HepG2 (cell line): ENCODE data around the gene RALB. TPM values are rescaled to one million over a fixed set of nuclear protein-coding genes. Genes with fewer than 3 reads are reported as not detected.

Source experiments
- ATAD3A ChIP-seq: sonication (generic); formaldehyde crosslinking; IDR thresholded peaks from 2 replicates; pipeline ENCODE4 v1.4.0; 2020; ENCODE audit warnings: missing genetic modification reagents
- ATF4 ChIP-seq, 2 experiments: fragments of 450-650 bp in 1 of 2; sonication (generic) in 1 of 2; formaldehyde crosslinking; IDR thresholded peaks; 2 replicates each; pipeline versions ENCODE4 v1.5.0 to v1.8.0; 2020 to 2022; ENCODE audit warnings: mild to moderate bottlenecking in 1 of 2, missing genetic modification reagents in 1 of 2
- BRD4 ChIP-seq: sonication (generic); formaldehyde crosslinking; IDR thresholded peaks from 2 replicates; pipeline ENCODE4 v1.4.0; 2020; ENCODE audit warnings: missing genetic modification reagents
- CENPT ChIP-seq: sonication (generic); formaldehyde crosslinking; IDR thresholded peaks from 2 replicates; pipeline ENCODE4 v1.8.0; 2022; ENCODE audit warnings: low read depth, mild to moderate bottlenecking, moderate library complexity, missing genetic modification reagents
- IRF2 ChIP-seq: IDR thresholded peaks from 2 replicates; pipeline ENCODE4 v1.6.1; 2018; ENCODE audit warnings: missing genetic modification reagents, missing compliant biosample characterization
- KLF11 ChIP-seq: IDR thresholded peaks from 2 replicates; pipeline ENCODE4 v1.6.1; 2016; ENCODE audit warnings: missing compliant biosample characterization
- NFATC3 ChIP-seq: sonication (generic); formaldehyde crosslinking; IDR thresholded peaks from 2 replicates; pipeline ENCODE4 v1.5.1; 2020; ENCODE audit warnings: mild to moderate bottlenecking, missing genetic modification reagents
- POLR2A ChIP-seq, 2 experiments: IDR thresholded peaks; 2 replicates each; pipeline ENCODE4 v1.6.1; 2011; ENCODE audit warnings: low read depth in 2 of 2, low read length in 2 of 2, mild to moderate bottlenecking in 1 of 2, moderate library complexity in 1 of 2; ENCODE audit not compliant: insufficient read depth in 1 of 2
- RCOR2 ChIP-seq: IDR thresholded peaks from 2 replicates; pipeline ENCODE4 v1.6.1; 2016; ENCODE audit warnings: missing biosample characterization, missing genetic modification reagents
- RELA ChIP-seq: sonication (generic); formaldehyde crosslinking; IDR thresholded peaks from 2 replicates; pipeline ENCODE4 v1.4.0; 2020; ENCODE audit warnings: missing genetic modification reagents
- RFX5 ChIP-seq: IDR thresholded peaks from 2 replicates; pipeline ENCODE4 v1.6.1; 2011; ENCODE audit warnings: low read depth, low read length, improper control_type of control experiment
- SAP130 ChIP-seq: IDR thresholded peaks from 2 replicates; pipeline ENCODE4 v1.6.1; 2016; ENCODE audit warnings: low read depth
- SP1 ChIP-seq, 2 experiments: fragments of 450-650 bp in 1 of 2; sonication (generic) in 1 of 2; formaldehyde crosslinking in 1 of 2; IDR thresholded peaks; 2 replicates each; pipeline versions ENCODE4 v1.4.0 to v1.6.1; 2016 to 2020; ENCODE audit warnings: missing genetic modification reagents in 1 of 2
- TMF1 ChIP-seq: sonication (generic); formaldehyde crosslinking; IDR thresholded peaks from 2 replicates; pipeline ENCODE4 v1.8.1; 2022; ENCODE audit warnings: low read depth, missing genetic modification reagents
- TOPORS ChIP-seq: sonication (generic); formaldehyde crosslinking; IDR thresholded peaks from 2 replicates; pipeline ENCODE4 v1.8.0; 2023; ENCODE audit warnings: mild to moderate bottlenecking, missing genetic modification reagents
- ZBTB8A ChIP-seq: sonication (generic); formaldehyde crosslinking; IDR thresholded peaks from 2 replicates; pipeline ENCODE4 v1.4.0; 2020; ENCODE audit warnings: mild to moderate bottlenecking, low read depth, missing genetic modification reagents, borderline replicate concordance
- ZNF549 ChIP-seq: sonication (generic); formaldehyde crosslinking; IDR thresholded peaks from 2 replicates; pipeline ENCODE4 v1.5.0; 2020; ENCODE audit warnings: missing genetic modification reagents
- ZNF558 ChIP-seq: sonication (generic); formaldehyde crosslinking; IDR thresholded peaks from 2 replicates; pipeline ENCODE4 v1.9.0; 2022; ENCODE audit warnings: mild to moderate bottlenecking, missing genetic modification reagents, borderline replicate concordance
- polyA plus RNA-seq, 8 experiments: library from polyadenylated mRNA; depleted of rRNA in 3 of 8; stranded (reverse) in 7 of 8; unstranded in 1 of 8; fragments of >200 nt; fragmentation: Illumina TruSeq in 4 of 8; extraction: Trizol in 4 of 8; gene quantifications; 2 replicates each; pipeline versions ENCODE4 v1.2.1 to v1.2.3, GENCODE V29; 2011 to 2016; ENCODE audit warnings: low read depth in 4 of 8, missing spikeins in 1 of 8, mixed read lengths in 1 of 8; ENCODE audit not compliant: insufficient read depth in 1 of 8
- total RNA-seq, 5 experiments: library from RNA; depleted of rRNA; stranded (reverse); fragments of >200 nt; fragmentation: Illumina TruSeq; extraction: Trizol; gene quantifications; 2 replicates each; pipeline ENCODE4 v1.2.3, GENCODE V29; 2016; ENCODE audit warnings: low read depth in 1 of 5
- TF ChIP-seq, protein P1 (sequence below): sonication (generic); formaldehyde crosslinking; IDR thresholded peaks from 2 replicates; pipeline ENCODE4 v1.4.0; 2020; ENCODE audit warnings: missing genetic modification reagents
- TF ChIP-seq, protein P2 (sequence below): sonication (generic); formaldehyde crosslinking; IDR thresholded peaks from 2 replicates; pipeline ENCODE4 v1.4.0; 2020; ENCODE audit warnings: missing genetic modification reagents
- TF ChIP-seq, protein P3 (sequence below): sonication (generic); formaldehyde crosslinking; IDR thresholded peaks from 2 replicates; pipeline ENCODE4 v1.9.0; 2021; ENCODE audit warnings: missing genetic modification reagents, mild to moderate bottlenecking, borderline replicate concordance
- TF ChIP-seq, protein P4 (sequence below): IDR thresholded peaks from 2 replicates; pipeline ENCODE4 v1.6.1; 2016; ENCODE audit warnings: missing biosample characterization, missing genetic modification reagents, low read depth

RALB gene
- total and polyA plus RNA-seq, 2 of the 13 experiments (the other 11 are each of a cell fraction or from before 2014, with no cell fraction given) = 37.8 to 43.2 TPM

GRCh38 chr2:120223034-120223912 lies 29.4 kb upstream of the RALB start, which contains the start of gene TMEM185B (continued):
- TF ChIP-seq, protein P1, sequence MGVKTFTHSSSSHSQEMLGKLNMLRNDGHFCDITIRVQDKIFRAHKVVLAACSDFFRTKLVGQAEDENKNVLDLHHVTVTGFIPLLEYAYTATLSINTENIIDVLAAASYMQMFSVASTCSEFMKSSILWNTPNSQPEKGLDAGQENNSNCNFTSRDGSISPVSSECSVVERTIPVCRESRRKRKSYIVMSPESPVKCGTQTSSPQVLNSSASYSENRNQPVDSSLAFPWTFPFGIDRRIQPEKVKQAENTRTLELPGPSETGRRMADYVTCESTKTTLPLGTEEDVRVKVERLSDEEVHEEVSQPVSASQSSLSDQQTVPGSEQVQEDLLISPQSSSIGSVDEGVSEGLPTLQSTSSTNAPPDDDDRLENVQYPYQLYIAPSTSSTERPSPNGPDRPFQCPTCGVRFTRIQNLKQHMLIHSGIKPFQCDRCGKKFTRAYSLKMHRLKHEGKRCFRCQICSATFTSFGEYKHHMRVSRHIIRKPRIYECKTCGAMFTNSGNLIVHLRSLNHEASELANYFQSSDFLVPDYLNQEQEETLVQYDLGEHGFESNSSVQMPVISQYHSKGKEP = no peak
- TF ChIP-seq ZNF558 (CRISPR knock-in tag) = peak; percentile 33; the same call in 1 of the 2 replicates
- TF ChIP-seq BRD4 (CRISPR knock-in tag) = no peak
- no peak for TF ChIP-seq RELA
- no peak for TF ChIP-seq SP1 (IDR thresholded peaks at IDR 0.05)
- peak; percentile 37; the same call in 1 of the 2 replicates for TF ChIP-seq SP1 (CRISPR knock-in tag; IDR thresholded peaks at IDR 0.05)
- TF ChIP-seq ZNF549 (CRISPR knock-in tag) = no peak
- TF ChIP-seq ATAD3A (CRISPR knock-in tag) = no peak
- TF ChIP-seq, protein P2, sequence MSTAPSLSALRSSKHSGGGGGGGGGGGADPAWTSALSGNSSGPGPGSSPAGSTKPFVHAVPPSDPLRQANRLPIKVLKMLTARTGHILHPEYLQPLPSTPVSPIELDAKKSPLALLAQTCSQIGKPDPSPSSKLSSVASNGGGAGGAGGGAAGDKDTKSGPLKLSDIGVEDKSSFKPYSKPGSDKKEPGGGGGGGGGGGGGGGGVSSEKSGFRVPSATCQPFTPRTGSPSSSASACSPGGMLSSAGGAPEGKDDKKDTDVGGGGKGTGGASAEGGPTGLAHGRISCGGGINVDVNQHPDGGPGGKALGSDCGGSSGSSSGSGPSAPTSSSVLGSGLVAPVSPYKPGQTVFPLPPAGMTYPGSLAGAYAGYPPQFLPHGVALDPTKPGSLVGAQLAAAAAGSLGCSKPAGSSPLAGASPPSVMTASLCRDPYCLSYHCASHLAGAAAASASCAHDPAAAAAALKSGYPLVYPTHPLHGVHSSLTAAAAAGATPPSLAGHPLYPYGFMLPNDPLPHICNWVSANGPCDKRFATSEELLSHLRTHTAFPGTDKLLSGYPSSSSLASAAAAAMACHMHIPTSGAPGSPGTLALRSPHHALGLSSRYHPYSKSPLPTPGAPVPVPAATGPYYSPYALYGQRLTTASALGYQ (CRISPR knock-in tag) = 0 out of 2 replicates have a peak, but pooled peaks have one; percentile 23
- TF ChIP-seq ZBTB8A (CRISPR knock-in tag) = no peak
- peak; percentile 79; the same call in 1 of the 2 replicates for TF ChIP-seq TOPORS (CRISPR knock-in tag)
- TF ChIP-seq IRF2 (CRISPR knock-in tag) = peak; percentile 36; the same call in 1 of the 2 replicates
- peak; percentile 61 to 69; a peak in 3 of 4 replicates for TF ChIP-seq POLR2A (IDR thresholded peaks at IDR 0.05; ENCODE audit: insufficient read depth in 1 of 2, low read depth in 2 of 2, low read length in 2 of 2)
- TF ChIP-seq TMF1 (CRISPR knock-in tag) = no peak
- TF ChIP-seq NFATC3 (CRISPR knock-in tag) = no peak
- TF ChIP-seq, protein P3, sequence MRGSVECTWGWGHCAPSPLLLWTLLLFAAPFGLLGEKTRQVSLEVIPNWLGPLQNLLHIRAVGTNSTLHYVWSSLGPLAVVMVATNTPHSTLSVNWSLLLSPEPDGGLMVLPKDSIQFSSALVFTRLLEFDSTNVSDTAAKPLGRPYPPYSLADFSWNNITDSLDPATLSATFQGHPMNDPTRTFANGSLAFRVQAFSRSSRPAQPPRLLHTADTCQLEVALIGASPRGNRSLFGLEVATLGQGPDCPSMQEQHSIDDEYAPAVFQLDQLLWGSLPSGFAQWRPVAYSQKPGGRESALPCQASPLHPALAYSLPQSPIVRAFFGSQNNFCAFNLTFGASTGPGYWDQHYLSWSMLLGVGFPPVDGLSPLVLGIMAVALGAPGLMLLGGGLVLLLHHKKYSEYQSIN (CRISPR knock-in tag) = no peak
- 0 out of 4 replicates have a peak, but pooled peaks of 1 of the 2 experiments have one; percentile 21 for TF ChIP-seq ATF4 (CRISPR knock-in tag; IDR thresholded peaks at IDR 0.05)
- no peak for TF ChIP-seq RFX5
- TF ChIP-seq RCOR2 (CRISPR knock-in tag) = no peak
- peak; percentile 66; the same call in 1 of the 2 replicates for TF ChIP-seq SAP130 (CRISPR knock-in tag)
- TF ChIP-seq CENPT (CRISPR knock-in tag) = no peak
- TF ChIP-seq, protein P4, sequence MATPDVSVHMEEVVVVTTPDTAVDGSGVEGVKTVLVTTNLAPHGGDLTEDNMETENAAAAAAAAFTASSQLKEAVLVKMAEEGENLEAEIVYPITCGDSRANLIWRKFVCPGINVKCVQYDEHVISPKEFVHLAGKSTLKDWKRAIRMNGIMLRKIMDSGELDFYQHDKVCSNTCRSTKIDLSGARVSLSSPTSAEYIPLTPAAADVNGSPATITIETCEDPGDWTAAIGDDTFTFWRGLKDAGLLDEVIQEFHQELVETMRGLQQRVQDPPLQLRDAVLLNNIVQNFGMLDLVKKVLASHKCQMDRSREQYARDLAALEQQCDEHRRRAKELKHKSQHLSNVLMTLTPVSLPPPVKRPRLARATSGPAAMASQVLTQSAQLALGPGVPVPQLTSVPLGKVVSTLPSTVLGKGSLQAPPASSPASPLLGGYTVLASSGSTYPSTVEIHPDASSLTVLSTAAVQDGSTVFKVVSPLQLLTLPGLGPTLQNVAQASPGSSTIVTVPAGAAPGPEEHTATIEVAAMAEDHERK (CRISPR knock-in tag) = no peak
- TF ChIP-seq KLF11 (CRISPR knock-in tag) = no peak
